ENCODE measurements around the gene SETD2.

GRCh38 chr3:47034868-47035489 is 128.9 kb downstream of the SETD2 start:
- TF ChIP-seq CTCF (conservative IDR thresholded peaks at IDR 0.05; ENCODE audit: low read depth in 2 of 2) = no peak
- no peak for TF ChIP-seq REST (IDR thresholded peaks at IDR 0.05; ENCODE audit: unreplicated experiment)

Data from GM23338 (cell line).